Osteocyte (in vitro differentiated cells): Measurements from ENCODE around the gene MTHFD1L. TPM values are rescaled to one million over a fixed set of nuclear protein-coding genes. Genes with fewer than 3 reads are reported as not detected.

ENCODE experiments used
- DNase-seq: peaks from one replicate; pipeline ENCODE4 v3.0.0; 2021; ENCODE audit warnings: mixed read lengths; ENCODE audit not compliant: unreplicated experiment; ENCODE audit errors: extremely low spot score
- H3K27ac Mint-ChIP-seq: one replicate; pipeline ENCODE4 v1.8.0; 2021; ENCODE audit warnings: mild to moderate bottlenecking, mixed read lengths; ENCODE audit not compliant: unreplicated experiment
- H3K27me3 Mint-ChIP-seq: one replicate; pipeline ENCODE4 v1.8.0; 2021; ENCODE audit warnings: mixed read lengths; ENCODE audit not compliant: unreplicated experiment
- H3K36me3 Mint-ChIP-seq: one replicate; pipeline ENCODE4 v1.8.0; 2021; ENCODE audit warnings: mixed read lengths; ENCODE audit not compliant: unreplicated experiment
- H3K4me1 Mint-ChIP-seq: one replicate; pipeline ENCODE4 v1.8.0; 2021; ENCODE audit warnings: mixed read lengths; ENCODE audit not compliant: unreplicated experiment
- H3K4me3 Mint-ChIP-seq: one replicate; pipeline ENCODE4 v1.8.0; 2021; ENCODE audit warnings: mild to moderate bottlenecking, moderate library complexity, mixed read lengths; ENCODE audit not compliant: unreplicated experiment
- H3K9me3 Mint-ChIP-seq: one replicate; pipeline ENCODE4 v1.8.0; 2021; ENCODE audit warnings: mixed read lengths; ENCODE audit not compliant: unreplicated experiment
- CTCF ChIP-seq: fragments of 200-600 bp; sonication (generic); IDR thresholded peaks from 2 replicates; pipeline ENCODE4 v1.5.0; 2021; ENCODE audit warnings: antibody characterized with exemption, mild to moderate bottlenecking, moderate library complexity
- total RNA-seq: library from RNA; stranded (reverse); gene quantifications from 2 replicates; pipeline ENCODE4 v1.2.1, GENCODE V29; 2021

The MTHFD1L gene
- total RNA-seq, 1 donor from 2014 or later, result 63.2 TPM

- Mint-ChIP-seq H3K9me3 (no peaks in the 10 kb centered on the region), H3K27ac (peak overlapping the region; percentile 15)
Measured at GRCh38 chr6:151101161-151101815, 235.8 kb downstream of the MTHFD1L start.

DNA sequence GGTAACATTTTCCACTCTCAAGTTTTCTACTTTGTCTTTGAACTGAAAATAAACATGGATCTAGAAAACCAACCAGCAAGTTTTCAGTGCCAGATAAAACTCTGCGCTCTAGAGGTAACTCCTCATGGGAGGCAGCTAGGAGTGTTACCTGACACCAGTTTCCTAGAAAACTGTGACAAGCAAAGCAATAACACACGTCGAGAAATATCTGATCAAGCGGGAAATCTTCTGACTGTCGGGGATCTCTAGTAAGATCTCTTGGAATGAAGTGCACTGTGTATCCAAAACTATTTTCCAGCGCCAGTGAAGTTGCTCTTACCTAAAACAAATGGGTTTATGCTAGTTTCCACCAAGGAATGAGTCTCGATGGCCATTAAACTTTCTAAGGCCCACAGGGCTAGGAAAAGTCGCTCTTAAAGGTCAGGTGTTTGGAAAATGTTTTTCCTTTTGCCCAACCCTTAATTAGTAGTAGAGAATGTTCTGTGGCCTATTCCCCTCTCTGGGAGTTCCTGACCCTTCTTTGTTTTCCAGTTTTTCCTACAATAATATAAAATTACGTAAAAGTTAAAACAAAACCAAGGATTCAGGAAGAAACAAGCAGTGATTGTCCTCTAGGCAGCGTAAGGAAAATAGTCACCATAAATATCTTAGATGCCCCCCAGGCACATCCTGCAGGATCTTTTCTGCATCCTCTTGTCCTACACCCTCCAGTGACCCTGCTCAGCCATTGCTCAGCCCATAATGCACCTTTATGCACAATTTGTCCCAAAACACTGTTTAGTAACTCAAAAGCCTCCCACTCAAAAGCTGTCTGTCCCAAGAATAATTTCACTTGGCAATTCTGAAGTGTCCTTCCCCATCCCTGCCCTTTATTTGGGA, 236.6 kb downstream of the MTHFD1L start:
- H3K4me1 Mint-ChIP-seq, result peaks cover 12% of the 10 kb centered on the region
- no peak overlapping the region for H3K27ac Mint-ChIP-seq
- H3K4me3 Mint-ChIP-seq, result no peak overlapping the region
- no peak for TF ChIP-seq CTCF
- H3K36me3 Mint-ChIP-seq, result peaks cover 19% of the 10 kb centered on the region
- DNase-seq, result no peak
- no peaks in the 10 kb centered on the region for H3K9me3 Mint-ChIP-seq
- H3K27me3 Mint-ChIP-seq, result no peaks in the 10 kb centered on the region

More at GRCh38 chr6:151101161-151101815, 235.8 kb downstream of the MTHFD1L start:
- Mint-ChIP-seq H3K27me3 (no peaks in the 10 kb centered on the region), H3K36me3 (peaks cover 19% of the 10 kb centered on the region), H3K4me1 (peaks cover 12% of the 10 kb centered on the region), H3K4me3 (no peak overlapping the region)
- no peak for DNase-seq
- TF ChIP-seq CTCF, result no peak

GRCh38 chr6:151103266-151103665, 237.8 kb downstream of the MTHFD1L start:
- Mint-ChIP-seq H3K4me1 (peaks cover 15% of the 10 kb centered on the region), H3K4me3 (no peak overlapping the region), H3K27ac (no peak overlapping the region), H3K36me3 (peaks cover 14% of the 10 kb centered on the region), H3K27me3 (no peaks in the 10 kb centered on the region), H3K9me3 (no peaks in the 10 kb centered on the region)
- no peak for TF ChIP-seq CTCF
- no peak for DNase-seq

GRCh38 chr6:151107897-151108427, 242.5 kb downstream of the MTHFD1L start:
- no peak for TF ChIP-seq CTCF
- DNase-seq, result no peak
- Mint-ChIP-seq H3K4me1 (peaks cover 27% of the 10 kb centered on the region), H3K36me3 (peaks cover 7% of the 10 kb centered on the region), H3K27ac (no peak overlapping the region), H3K27me3 (no peaks in the 10 kb centered on the region), H3K9me3 (no peaks in the 10 kb centered on the region), H3K4me3 (no peak overlapping the region)

DNA sequence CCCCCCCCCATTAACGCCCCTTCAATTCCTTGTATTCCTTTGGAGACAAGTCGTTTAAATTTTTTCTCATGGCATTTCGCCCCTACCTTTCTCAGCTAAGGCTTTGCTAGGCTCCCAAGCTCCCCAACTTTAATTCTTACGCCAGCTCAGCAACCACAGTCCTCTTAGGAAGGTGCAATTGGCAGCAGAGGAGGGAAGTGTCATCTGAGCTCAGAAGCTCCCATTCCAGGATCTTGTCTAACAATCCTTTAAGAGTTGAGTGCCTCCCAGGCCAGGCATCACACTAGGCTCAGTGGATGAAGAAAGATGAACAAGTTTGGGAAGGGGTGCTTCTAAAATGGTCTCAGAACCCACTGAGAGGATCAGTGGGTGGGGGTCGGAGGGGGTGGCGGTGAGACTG, 243.0 kb downstream of the MTHFD1L start:
- Mint-ChIP-seq H3K4me3 (no peak overlapping the region), H3K9me3 (no peaks in the 10 kb centered on the region), H3K4me1 (peaks cover 27% of the 10 kb centered on the region), H3K27me3 (no peaks in the 10 kb centered on the region), H3K36me3 (peaks cover 3% of the 10 kb centered on the region), H3K27ac (no peak overlapping the region)
- DNase-seq, result no peak
- TF ChIP-seq CTCF, result no peak
